Smooth muscle cell of the pulmonary artery (primary cell): Measurements from ENCODE around the gene RPEL1. TPM values are rescaled to one million over a fixed set of nuclear protein-coding genes. Genes with fewer than 3 reads are reported as not detected.

Experiments
- total RNA-seq: library from RNA; depleted of rRNA; stranded (reverse); fragments of >200 nt; gene quantifications from 2 replicates; pipeline ENCODE4 v1.2.3, GENCODE V29; 2014

The RPEL1 gene
- 0.07 TPM in 1 of 2 replicates, not detected in the other for total RNA-seq

GRCh38 chr10:103245587-103245986 is at the start of gene RPEL1:
TSS of gene RPEL1 (plus strand) at chr10:103245887. CDS start at chr10:103245997, 110 bp downstream.

GRCh38 chr10:103276896-103277712 is 31.4 kb downstream of the RPEL1 start, which contains the start of gene INA:
TSS of gene INA (plus strand) at chr10:103277138. CDS start at chr10:103277212, 74 bp downstream.

Other genes starting within 250 kb of the RPEL1 start
- 69.8 and 71.2 TPM in 2 replicates for gene NT5C2, start 52.6 kb upstream of the RPEL1 start, total RNA-seq
- 0.33 and 1.3 TPM in 2 replicates for gene INA, start 31.3 kb downstream of the RPEL1 start, total RNA-seq
- gene PCGF6, start 105.3 kb downstream of the RPEL1 start, total RNA-seq: 8.3 and 8.5 TPM in 2 replicates
- gene TAF5, start 122.1 kb downstream of the RPEL1 start, total RNA-seq: 3.2 and 4.5 TPM in 2 replicates
- gene ATP5MK, start 150.6 kb downstream of the RPEL1 start, total RNA-seq: 71.9 and 103 TPM in 2 replicates
- gene PDCD11, start 150.7 kb downstream of the RPEL1 start, total RNA-seq: 28.0 and 47.1 TPM in 2 replicates
- 22.6 and 39.7 TPM in 2 replicates for gene CALHM2, start 206.5 kb downstream of the RPEL1 start, total RNA-seq
- not detected in 2 replicates for gene CALHM1, start 213.0 kb downstream of the RPEL1 start, total RNA-seq
- not detected in 2 replicates for gene CALHM3, start 233.4 kb downstream of the RPEL1 start, total RNA-seq
- under 0.01 and 0.63 TPM in 2 replicates for gene NEURL1, start 247.8 kb downstream of the RPEL1 start, total RNA-seq